ENCODE data around the gene USP48. TPM values are rescaled to one million over a fixed set of nuclear protein-coding genes. Genes with fewer than 3 reads are reported as not detected.

The USP48 gene
- total RNA-seq, 1 donor from 2014 or later, result 26.1 TPM

- H3K27me3 ChIP-seq (ENCODE audit: control insufficient read depth, insufficient read depth, low read length), result no peaks in the 10 kb centered on the region
- no peaks in the 10 kb centered on the region for H3K36me3 ChIP-seq (ENCODE audit: control insufficient read depth, insufficient read depth, low read length)
- no peak for TF ChIP-seq CTCF (IDR thresholded peaks at IDR 0.05; ENCODE audit: insufficient read depth, low read length, poor library complexity, severe bottlenecking)
Measured at GRCh38 chr1:21725748-21726392, 57.1 kb downstream of the USP48 start.

DNA sequence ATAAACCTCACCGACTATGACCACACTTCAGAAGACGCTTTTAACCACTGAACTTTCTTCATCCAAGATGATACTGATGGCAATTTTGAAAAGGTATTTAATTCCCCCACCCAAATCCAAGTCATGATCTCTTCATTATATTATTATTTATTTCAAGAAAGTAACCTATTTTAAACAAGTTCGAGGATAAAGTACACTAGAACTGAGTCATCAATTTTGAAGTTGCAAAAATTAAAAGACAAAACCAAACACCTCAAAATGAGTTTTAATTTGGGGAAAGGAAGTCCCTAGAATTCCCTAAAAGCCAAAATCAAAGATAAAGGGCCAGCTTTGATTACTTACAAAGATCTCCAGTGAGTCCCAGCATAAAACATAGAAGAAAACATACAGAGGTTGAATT is 58.4 kb downstream of the USP48 start:
- no peak for TF ChIP-seq CTCF (IDR thresholded peaks at IDR 0.05; ENCODE audit: insufficient read depth, low read length, poor library complexity, severe bottlenecking)
- H3K36me3 ChIP-seq (ENCODE audit: control insufficient read depth, insufficient read depth, low read length), result peaks cover 2% of the 10 kb centered on the region
- no peak overlapping the region for H3K4me3 ChIP-seq (ENCODE audit: low read depth, low read length)

More at GRCh38 chr1:21725748-21726392, 57.1 kb downstream of the USP48 start:
- DNase-seq (ENCODE audit: low read depth), result no peak
- no peak overlapping the region for H3K4me3 ChIP-seq (ENCODE audit: low read depth, low read length)

DNA sequence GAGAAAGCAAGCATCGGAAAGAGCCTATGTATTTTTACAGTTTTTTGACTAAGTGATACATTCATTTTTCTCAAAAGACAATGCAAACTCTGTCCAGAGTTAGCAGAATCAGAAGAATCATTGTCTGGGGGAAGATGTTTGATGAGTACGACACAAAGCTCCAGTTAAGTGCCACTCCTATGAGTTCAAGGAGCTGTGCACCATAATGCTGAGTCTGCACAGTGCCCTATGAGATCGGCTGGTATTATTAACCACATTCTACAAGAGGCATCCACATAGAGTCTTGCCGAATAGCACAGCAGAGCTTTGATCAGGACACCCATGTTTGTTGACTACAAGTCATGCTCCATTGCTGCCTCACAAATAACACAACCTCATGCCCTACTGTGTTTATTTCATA is 58.9 kb downstream of the USP48 start:
- no peak for TF ChIP-seq CTCF (IDR thresholded peaks at IDR 0.05; ENCODE audit: insufficient read depth, low read length, poor library complexity, severe bottlenecking)
- H3K4me3 ChIP-seq (ENCODE audit: low read depth, low read length), result no peak overlapping the region
- peaks cover 2% of the 10 kb centered on the region for H3K36me3 ChIP-seq (ENCODE audit: control insufficient read depth, insufficient read depth, low read length)
- no peaks in the 10 kb centered on the region for H3K27me3 ChIP-seq (ENCODE audit: control insufficient read depth, insufficient read depth, low read length)
- DNase-seq (ENCODE audit: low read depth), result no peak

More for the DNA sequence above, 58.4 kb downstream of the USP48 start:
- DNase-seq (ENCODE audit: low read depth), result no peak
- no peaks in the 10 kb centered on the region for H3K27me3 ChIP-seq (ENCODE audit: control insufficient read depth, insufficient read depth, low read length)

DNA sequence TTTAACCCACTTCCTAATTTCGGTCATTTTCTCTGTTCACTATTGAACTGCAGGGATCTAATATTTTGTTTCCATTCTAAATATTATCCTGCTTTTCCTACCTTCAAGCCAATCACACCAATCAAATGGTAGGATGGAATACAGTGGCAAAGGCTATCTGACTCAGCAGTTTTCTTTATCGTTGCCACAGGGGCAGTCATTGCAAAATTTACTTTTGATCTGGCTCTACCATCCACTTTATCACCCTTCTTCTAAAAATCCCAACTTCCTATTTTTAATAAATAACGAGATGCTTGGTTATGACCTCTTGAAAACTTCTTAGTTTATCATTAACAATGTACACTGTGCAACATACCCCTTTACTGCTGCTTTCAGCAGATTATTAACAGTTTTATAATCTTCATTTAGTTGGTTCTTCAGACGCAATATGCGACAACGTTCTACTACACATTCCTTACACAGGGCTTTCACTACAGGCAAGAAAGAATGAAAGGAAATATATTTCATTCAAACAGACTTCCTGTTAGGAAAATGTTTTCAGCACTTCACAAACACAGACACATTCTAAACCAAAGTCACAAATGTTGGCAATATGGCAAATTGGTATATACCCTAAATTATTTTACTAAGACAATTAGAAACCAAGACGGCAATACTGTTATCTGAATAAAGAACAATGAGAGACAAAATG is 61.5 kb downstream of the USP48 start:
- DNase-seq (ENCODE audit: low read depth), result no peak
- Histone ChIP-seq H3K36me3 (ENCODE audit: control insufficient read depth, insufficient read depth, low read length) (peaks cover 2% of the 10 kb centered on the region), H3K27me3 (ENCODE audit: control insufficient read depth, insufficient read depth, low read length) (no peaks in the 10 kb centered on the region), H3K4me3 (ENCODE audit: low read depth, low read length) (no peak overlapping the region)
- no peak for TF ChIP-seq CTCF (IDR thresholded peaks at IDR 0.05; ENCODE audit: insufficient read depth, low read length, poor library complexity, severe bottlenecking)

- peaks cover 2% of the 10 kb centered on the region for H3K36me3 ChIP-seq (ENCODE audit: control insufficient read depth, insufficient read depth, low read length)
- no peak for DNase-seq (ENCODE audit: low read depth)
- no peak overlapping the region for H3K4me3 ChIP-seq (ENCODE audit: low read depth, low read length)
Measured at GRCh38 chr1:21716169-21716568, 66.8 kb downstream of the USP48 start.

More at GRCh38 chr1:21716169-21716568, 66.8 kb downstream of the USP48 start:
- no peaks in the 10 kb centered on the region for H3K27me3 ChIP-seq (ENCODE audit: control insufficient read depth, insufficient read depth, low read length)
- no peak for TF ChIP-seq CTCF (IDR thresholded peaks at IDR 0.05; ENCODE audit: insufficient read depth, low read length, poor library complexity, severe bottlenecking)

All from kidney epithelial cell (primary cell).